Neural cell (in vitro differentiated cells): Measurements from ENCODE around the gene MALRD1. TPM values are rescaled to one million over a fixed set of nuclear protein-coding genes. Genes with fewer than 3 reads are reported as not detected.

Experiments used
- H2AFZ ChIP-seq: fragments of 200-600, 300-800 bp; sonication (generic), shearing (Covaris generic); 2 replicates; pipeline ENCODE4 v1.6.0; 2014; ENCODE audit warnings: low read depth, mild to moderate bottlenecking, antibody characterized with exemption, low read length, moderate library complexity
- H3F3A ChIP-seq: fragments of 200-600 bp; shearing (Covaris generic); 2 replicates; pipeline ENCODE4 v1.6.1; 2016; ENCODE audit warnings: mild to moderate bottlenecking, moderate library complexity, mixed read lengths, antibody characterized with exemption, low read length; ENCODE audit not compliant: insufficient read depth, poor library complexity, severe bottlenecking
- H3K27ac ChIP-seq: fragments of 200-600, 300-800 bp; sonication (generic), shearing (Covaris generic); 2 replicates; pipeline ENCODE4 v1.5.1; 2014; ENCODE audit warnings: mild to moderate bottlenecking, low read length, moderate library complexity
- H3K27me3 ChIP-seq: fragments of 300-800, 200-600 bp; sonication (generic), shearing (Covaris generic); 2 replicates; pipeline ENCODE4 v1.6.0; 2014; ENCODE audit warnings: mild to moderate bottlenecking, low read depth, low read length, moderate library complexity; ENCODE audit not compliant: insufficient read depth
- H3K36me3 ChIP-seq: fragments of 300-800, 200-600 bp; sonication (generic), shearing (Covaris generic); 2 replicates; pipeline ENCODE4 v1.5.1; 2014; ENCODE audit warnings: mild to moderate bottlenecking, antibody characterized with exemption, low read length, moderate library complexity; ENCODE audit not compliant: insufficient read depth
- H3K4me2 ChIP-seq: fragments of 300-800, 200-600 bp; sonication (generic), shearing (Covaris generic); 2 replicates; pipeline ENCODE4 v1.6.0; 2014; ENCODE audit warnings: mild to moderate bottlenecking, low read length
- H3K4me3 ChIP-seq: fragments of 300-800, 200-600 bp; sonication (generic), shearing (Covaris generic); 2 replicates; pipeline ENCODE4 v1.5.1; 2014; ENCODE audit warnings: mild to moderate bottlenecking, low read length, moderate library complexity
- H3K79me2 ChIP-seq: fragments of 200-600 bp; shearing (Covaris generic); replicated peaks from 2 replicates; pipeline ENCODE4 v1.6.0; 2014; ENCODE audit warnings: mild to moderate bottlenecking, low read length, moderate library complexity; ENCODE audit not compliant: insufficient read depth
- H3K9ac ChIP-seq: fragments of 300-800, 200-600 bp; sonication (generic), shearing (Covaris generic); 2 replicates; pipeline ENCODE4 v1.6.1; 2016; ENCODE audit warnings: mild to moderate bottlenecking, low read length, mixed read lengths
- H3K9me2 ChIP-seq: fragments of 200-600 bp; shearing (Covaris generic); 2 replicates; pipeline ENCODE4 v1.6.1; 2016; ENCODE audit warnings: mild to moderate bottlenecking, low read length, mixed read lengths; ENCODE audit not compliant: insufficient read depth
- H3K9me3 ChIP-seq: fragments of 200-600, 300-800 bp; sonication (generic), shearing (Covaris generic); 2 replicates; pipeline ENCODE4 v1.6.1; 2016; ENCODE audit warnings: mild to moderate bottlenecking, mixed run types, low read length, moderate library complexity, mixed read lengths
- H4K20me1 ChIP-seq: fragments of 200-600 bp; shearing (Covaris generic); 2 replicates; pipeline ENCODE4 v1.6.1; 2016; ENCODE audit warnings: mild to moderate bottlenecking, mixed run types; ENCODE audit not compliant: insufficient read depth
- EZH2 ChIP-seq: fragments of 200-600, 300-800 bp; shearing (Covaris generic), sonication (generic); IDR thresholded peaks from 2 replicates; pipeline ENCODE4 v1.6.1; 2014; ENCODE audit warnings: antibody characterized with exemption, low read length, borderline replicate concordance, mild to moderate bottlenecking; ENCODE audit not compliant: insufficient read depth, poor library complexity, severe bottlenecking
- MXI1 ChIP-seq: fragments of 450-650 bp; conservative IDR thresholded peaks from 2 replicates; pipeline ENCODE4 v1.6.1; 2014; ENCODE audit warnings: antibody characterized with exemption, mild to moderate bottlenecking; ENCODE audit not compliant: poor library complexity, severe bottlenecking
- POLR2AphosphoS5 ChIP-seq: IDR thresholded peaks from 2 replicates; pipeline ENCODE4 v1.6.1; 2012
- RAD21 ChIP-seq: fragments of 450-650 bp; conservative IDR thresholded peaks from 2 replicates; pipeline ENCODE4 v1.6.1; 2014; ENCODE audit warnings: antibody characterized with exemption, mild to moderate bottlenecking, moderate library complexity
- TAF1 ChIP-seq: IDR thresholded peaks from 2 replicates; pipeline ENCODE4 v1.6.1; 2012; ENCODE audit warnings: low read depth
- polyA plus RNA-seq: library from polyadenylated mRNA; depleted of rRNA; stranded (reverse); fragments of >200 nt; gene quantifications from 2 replicates; pipeline ENCODE4 v1.2.3, GENCODE V29; 2014
- TF ChIP-seq, protein P1 (sequence below): fragments of 450-650 bp; IDR thresholded peaks from 2 replicates; pipeline ENCODE4 v1.5.1; 2014; ENCODE audit warnings: antibody characterized with exemption, mild to moderate bottlenecking, moderate library complexity; ENCODE audit not compliant: poor library complexity, severe bottlenecking
- TF ChIP-seq, protein P2 (sequence below): IDR thresholded peaks from 2 replicates; pipeline ENCODE4 v1.6.1; 2012; ENCODE audit warnings: borderline replicate concordance

Gene MALRD1
- polyA plus RNA-seq, 1 donor from 2014 or later = 0.21 TPM

DNA sequence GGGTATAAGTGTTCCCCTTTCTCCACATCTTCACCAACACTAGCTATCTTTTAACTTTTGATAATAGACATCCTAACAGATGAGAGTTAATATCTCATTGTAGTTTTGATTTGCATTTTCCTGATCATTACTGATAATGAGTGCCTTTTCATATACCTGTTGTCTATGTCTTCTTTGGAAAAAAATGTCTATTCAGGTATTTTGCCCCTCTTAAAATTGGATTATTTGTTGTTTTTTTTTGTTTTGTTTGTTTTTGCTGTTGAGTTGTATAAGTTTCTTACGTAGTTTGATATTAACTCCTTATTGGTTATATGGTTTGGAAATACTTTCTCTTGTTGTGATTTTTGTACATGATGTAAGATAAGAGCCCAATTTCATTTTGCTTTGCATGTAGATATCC lies 214.7 kb downstream of the MALRD1 start:
- Histone ChIP-seq H3K4me2 (no peak overlapping the region), H3K79me2 (no peaks in the 10 kb centered on the region), H2AFZ (no peak overlapping the region), H3K27me3 (no peaks in the 10 kb centered on the region), H3K4me3 (no peak overlapping the region), H3K36me3 (no peaks in the 10 kb centered on the region), H4K20me1 (no peaks in the 10 kb centered on the region), H3K9me2 (no peaks in the 10 kb centered on the region), H3K9me3 (no peaks in the 10 kb centered on the region), H3F3A (no peaks in the 10 kb centered on the region), H3K9ac (no peak overlapping the region), H3K27ac (no peak overlapping the region)
- TF ChIP-seq RAD21 (no peak), TAF1 (no peak), EZH2 (no peak), MXI1 (no peak)
- TF ChIP-seq, protein P1, sequence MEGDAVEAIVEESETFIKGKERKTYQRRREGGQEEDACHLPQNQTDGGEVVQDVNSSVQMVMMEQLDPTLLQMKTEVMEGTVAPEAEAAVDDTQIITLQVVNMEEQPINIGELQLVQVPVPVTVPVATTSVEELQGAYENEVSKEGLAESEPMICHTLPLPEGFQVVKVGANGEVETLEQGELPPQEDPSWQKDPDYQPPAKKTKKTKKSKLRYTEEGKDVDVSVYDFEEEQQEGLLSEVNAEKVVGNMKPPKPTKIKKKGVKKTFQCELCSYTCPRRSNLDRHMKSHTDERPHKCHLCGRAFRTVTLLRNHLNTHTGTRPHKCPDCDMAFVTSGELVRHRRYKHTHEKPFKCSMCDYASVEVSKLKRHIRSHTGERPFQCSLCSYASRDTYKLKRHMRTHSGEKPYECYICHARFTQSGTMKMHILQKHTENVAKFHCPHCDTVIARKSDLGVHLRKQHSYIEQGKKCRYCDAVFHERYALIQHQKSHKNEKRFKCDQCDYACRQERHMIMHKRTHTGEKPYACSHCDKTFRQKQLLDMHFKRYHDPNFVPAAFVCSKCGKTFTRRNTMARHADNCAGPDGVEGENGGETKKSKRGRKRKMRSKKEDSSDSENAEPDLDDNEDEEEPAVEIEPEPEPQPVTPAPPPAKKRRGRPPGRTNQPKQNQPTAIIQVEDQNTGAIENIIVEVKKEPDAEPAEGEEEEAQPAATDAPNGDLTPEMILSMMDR = no peak

DNA sequence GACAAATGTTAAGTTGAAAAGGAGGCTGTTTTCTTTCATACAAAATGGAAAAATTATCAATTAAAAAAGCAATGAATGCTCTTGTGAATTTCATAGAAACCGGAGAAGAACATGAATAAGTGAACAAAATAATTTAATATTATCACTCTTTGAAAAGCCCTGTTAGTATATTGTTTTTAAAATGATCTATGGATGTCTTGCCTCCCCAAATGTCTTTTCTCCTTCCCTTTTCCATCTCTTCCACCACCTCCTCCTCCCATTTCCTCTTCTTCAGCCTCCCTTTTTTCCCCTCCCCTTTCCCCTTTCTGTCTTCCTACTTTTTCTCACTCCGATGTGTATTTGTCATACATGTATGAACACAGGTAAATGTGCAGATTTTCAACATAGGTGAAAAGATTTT lies 234.7 kb downstream of the MALRD1 start:
- no peak overlapping the region for H3K4me3 ChIP-seq
- H3K9me2 ChIP-seq = no peaks in the 10 kb centered on the region
- H3K9me3 ChIP-seq = no peaks in the 10 kb centered on the region
- H3F3A ChIP-seq = no peaks in the 10 kb centered on the region
- no peak overlapping the region for H3K4me2 ChIP-seq
- H3K79me2 ChIP-seq = no peaks in the 10 kb centered on the region
- H3K36me3 ChIP-seq = no peaks in the 10 kb centered on the region
- H3K27me3 ChIP-seq = no peaks in the 10 kb centered on the region
- no peak overlapping the region for H3K27ac ChIP-seq
- TF ChIP-seq, protein P1 = no peak
- no peak for TF ChIP-seq POLR2AphosphoS5
- no peaks in the 10 kb centered on the region for H4K20me1 ChIP-seq
- no peak overlapping the region for H2AFZ ChIP-seq
- no peak overlapping the region for H3K9ac ChIP-seq

GRCh38 chr10:19283786-19284185 lies 235.2 kb downstream of the MALRD1 start:
- Histone ChIP-seq H3K27me3 (no peaks in the 10 kb centered on the region), H3K36me3 (no peaks in the 10 kb centered on the region), H3K27ac (no peak overlapping the region), H3K4me2 (no peak overlapping the region), H3K9ac (no peak overlapping the region), H3F3A (no peaks in the 10 kb centered on the region), H3K4me3 (no peak overlapping the region), H4K20me1 (no peaks in the 10 kb centered on the region), H2AFZ (no peak overlapping the region), H3K79me2 (no peaks in the 10 kb centered on the region), H3K9me3 (no peaks in the 10 kb centered on the region), H3K9me2 (no peaks in the 10 kb centered on the region)
- TF ChIP-seq POLR2AphosphoS5 = no peak
- TF ChIP-seq EZH2 = no peak
- TF ChIP-seq, protein P2, sequence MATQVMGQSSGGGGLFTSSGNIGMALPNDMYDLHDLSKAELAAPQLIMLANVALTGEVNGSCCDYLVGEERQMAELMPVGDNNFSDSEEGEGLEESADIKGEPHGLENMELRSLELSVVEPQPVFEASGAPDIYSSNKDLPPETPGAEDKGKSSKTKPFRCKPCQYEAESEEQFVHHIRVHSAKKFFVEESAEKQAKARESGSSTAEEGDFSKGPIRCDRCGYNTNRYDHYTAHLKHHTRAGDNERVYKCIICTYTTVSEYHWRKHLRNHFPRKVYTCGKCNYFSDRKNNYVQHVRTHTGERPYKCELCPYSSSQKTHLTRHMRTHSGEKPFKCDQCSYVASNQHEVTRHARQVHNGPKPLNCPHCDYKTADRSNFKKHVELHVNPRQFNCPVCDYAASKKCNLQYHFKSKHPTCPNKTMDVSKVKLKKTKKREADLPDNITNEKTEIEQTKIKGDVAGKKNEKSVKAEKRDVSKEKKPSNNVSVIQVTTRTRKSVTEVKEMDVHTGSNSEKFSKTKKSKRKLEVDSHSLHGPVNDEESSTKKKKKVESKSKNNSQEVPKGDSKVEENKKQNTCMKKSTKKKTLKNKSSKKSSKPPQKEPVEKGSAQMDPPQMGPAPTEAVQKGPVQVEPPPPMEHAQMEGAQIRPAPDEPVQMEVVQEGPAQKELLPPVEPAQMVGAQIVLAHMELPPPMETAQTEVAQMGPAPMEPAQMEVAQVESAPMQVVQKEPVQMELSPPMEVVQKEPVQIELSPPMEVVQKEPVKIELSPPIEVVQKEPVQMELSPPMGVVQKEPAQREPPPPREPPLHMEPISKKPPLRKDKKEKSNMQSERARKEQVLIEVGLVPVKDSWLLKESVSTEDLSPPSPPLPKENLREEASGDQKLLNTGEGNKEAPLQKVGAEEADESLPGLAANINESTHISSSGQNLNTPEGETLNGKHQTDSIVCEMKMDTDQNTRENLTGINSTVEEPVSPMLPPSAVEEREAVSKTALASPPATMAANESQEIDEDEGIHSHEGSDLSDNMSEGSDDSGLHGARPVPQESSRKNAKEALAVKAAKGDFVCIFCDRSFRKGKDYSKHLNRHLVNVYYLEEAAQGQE = no peak
- TF ChIP-seq, protein P1 = no peak
